ENCODE results near the gene CAPRIN1. TPM values are rescaled to one million over a fixed set of nuclear protein-coding genes. Genes with fewer than 3 reads are reported as not detected.

The CAPRIN1 gene
- total RNA-seq, 1 experiment from 2014 or later, result 219 TPM

DNA sequence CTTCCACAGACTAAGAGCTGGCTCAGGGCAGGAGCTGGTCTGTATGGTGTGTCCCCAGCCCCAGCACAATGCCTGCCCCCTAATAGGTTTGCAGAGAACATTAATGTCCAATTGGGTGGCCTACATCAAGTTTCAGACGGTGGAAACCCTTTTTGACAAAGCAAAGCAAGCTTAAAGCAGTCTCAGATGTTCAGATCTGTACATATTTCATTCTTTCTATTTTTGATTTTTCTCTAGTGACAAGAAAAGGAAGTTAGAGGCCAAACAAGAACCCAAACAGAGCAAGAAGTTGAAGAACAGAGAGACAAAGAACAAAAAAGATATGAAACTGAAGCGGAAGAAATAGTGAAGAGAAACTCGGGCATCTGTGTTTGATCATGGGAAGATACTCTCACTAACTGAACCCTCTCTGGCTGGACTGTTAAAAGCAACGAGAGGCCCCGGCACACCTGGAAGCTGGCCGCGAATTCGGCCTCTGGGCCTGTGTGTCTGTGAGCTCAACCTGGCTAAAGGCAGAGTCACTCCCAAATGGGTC, 94.4 kb downstream of the CAPRIN1 start:
- no peaks in the 10 kb centered on the region for H3K27me3 Mint-ChIP-seq (ENCODE audit: insufficient read depth, unreplicated experiment)
- intact Hi-C loops (cut with micrococcal nuclease), result no loop called here
- H3K36me3 Mint-ChIP-seq (ENCODE audit: insufficient read depth, unreplicated experiment), result peaks cover 70% of the 10 kb centered on the region
- CTCF ChIA-PET, result no interaction called here
- POLR2A ChIA-PET, result no interaction called here
- no peak for DNase-seq (ENCODE audit: unreplicated experiment)
- H3K9me3 Mint-ChIP-seq (ENCODE audit: unreplicated experiment), result no peaks in the 10 kb centered on the region
- H3K4me1 Mint-ChIP-seq (ENCODE audit: insufficient read depth, unreplicated experiment), result no peaks in the 10 kb centered on the region
- no peak for TF ChIP-seq CTCF (IDR thresholded peaks at IDR 0.05; ENCODE audit: unreplicated experiment)
- no peak overlapping the region for H3K27ac Mint-ChIP-seq (ENCODE audit: low read depth, unreplicated experiment)
- no TSS peak for BruUV-seq (replicated peaks)
- no peak overlapping the region for H3K4me3 Mint-ChIP-seq (ENCODE audit: unreplicated experiment)

- no peaks in the 10 kb centered on the region for H3K4me1 Mint-ChIP-seq (ENCODE audit: insufficient read depth, unreplicated experiment)
- no peak overlapping the region for H3K27ac Mint-ChIP-seq (ENCODE audit: low read depth, unreplicated experiment)
- CTCF ChIA-PET, result no interaction called here
- BruUV-seq (replicated peaks), result TSS peak; percentile 78
- H3K27me3 Mint-ChIP-seq (ENCODE audit: insufficient read depth, unreplicated experiment), result no peaks in the 10 kb centered on the region
- no peaks in the 10 kb centered on the region for H3K9me3 Mint-ChIP-seq (ENCODE audit: unreplicated experiment)
- DNase-seq (ENCODE audit: unreplicated experiment), result no peak
- peaks cover 71% of the 10 kb centered on the region for H3K36me3 Mint-ChIP-seq (ENCODE audit: insufficient read depth, unreplicated experiment)
- intact Hi-C loops (cut with micrococcal nuclease), result no loop called here
- POLR2A ChIA-PET, result no interaction called here
- no peak overlapping the region for H3K4me3 Mint-ChIP-seq (ENCODE audit: unreplicated experiment)
- no peak for TF ChIP-seq CTCF (IDR thresholded peaks at IDR 0.05; ENCODE audit: unreplicated experiment)
Observed at GRCh38 chr11:34146411-34146810, 94.9 kb downstream of the CAPRIN1 start.

- Mint-ChIP-seq H3K9me3 (ENCODE audit: unreplicated experiment) (no peaks in the 10 kb centered on the region), H3K4me1 (ENCODE audit: insufficient read depth, unreplicated experiment) (no peaks in the 10 kb centered on the region), H3K4me3 (ENCODE audit: unreplicated experiment) (no peak overlapping the region), H3K27ac (ENCODE audit: low read depth, unreplicated experiment) (no peak overlapping the region), H3K27me3 (ENCODE audit: insufficient read depth, unreplicated experiment) (no peaks in the 10 kb centered on the region), H3K36me3 (ENCODE audit: insufficient read depth, unreplicated experiment) (peaks cover 67% of the 10 kb centered on the region)
- BruUV-seq (replicated peaks), result no TSS peak
- ChIA-PET CTCF (no interaction called here), POLR2A (no interaction called here)
- TF ChIP-seq CTCF (IDR thresholded peaks at IDR 0.05; ENCODE audit: unreplicated experiment), result no peak
- no peak for DNase-seq (ENCODE audit: unreplicated experiment)
- intact Hi-C loops (cut with micrococcal nuclease), result no loop called here
Observed at GRCh38 chr11:34146866-34147265, 95.3 kb downstream of the CAPRIN1 start.

DNA sequence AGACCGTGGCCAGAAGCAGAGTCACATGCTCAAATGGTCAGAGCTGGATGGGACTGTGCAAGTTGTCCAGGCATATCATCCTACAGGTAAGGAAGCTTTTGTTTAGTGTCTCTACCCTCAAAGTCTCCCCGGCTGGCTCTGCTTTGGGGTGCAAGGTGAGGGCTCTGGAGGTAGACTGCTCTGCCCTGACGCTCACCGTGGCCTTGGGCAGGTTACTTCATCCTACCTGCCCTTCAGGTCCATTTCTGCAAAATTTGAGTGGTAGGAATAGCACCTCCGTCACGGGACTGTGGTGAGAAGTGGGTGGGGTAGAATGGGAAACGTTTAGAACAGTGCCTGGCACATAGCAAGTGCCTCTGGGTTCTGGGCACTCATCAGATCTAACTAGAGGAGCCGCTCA, 96.0 kb downstream of the CAPRIN1 start:
- TF ChIP-seq CTCF (IDR thresholded peaks at IDR 0.05; ENCODE audit: unreplicated experiment), result no peak
- no TSS peak for BruUV-seq (replicated peaks)
- DNase-seq (ENCODE audit: unreplicated experiment), result no peak
- H3K4me3 Mint-ChIP-seq (ENCODE audit: unreplicated experiment), result no peak overlapping the region
- intact Hi-C loops (cut with micrococcal nuclease), result no loop called here
- ChIA-PET CTCF (interaction anchor here (0.6 kb wide), 1 partner anchor 222 kb away, joined by 3 read pairs; no protein-coding TSS in a partner anchor), POLR2A (no interaction called here)
- H3K27ac Mint-ChIP-seq (ENCODE audit: low read depth, unreplicated experiment), result no peak overlapping the region
- H3K27me3 Mint-ChIP-seq (ENCODE audit: insufficient read depth, unreplicated experiment), result no peaks in the 10 kb centered on the region
- H3K36me3 Mint-ChIP-seq (ENCODE audit: insufficient read depth, unreplicated experiment), result peaks cover 60% of the 10 kb centered on the region
- H3K4me1 Mint-ChIP-seq (ENCODE audit: insufficient read depth, unreplicated experiment), result no peaks in the 10 kb centered on the region
- H3K9me3 Mint-ChIP-seq (ENCODE audit: unreplicated experiment), result no peaks in the 10 kb centered on the region
